Uterus (tissue), 4 donors: ENCODE data around the gene FMN2. TPM values are rescaled to one million over a fixed set of nuclear protein-coding genes. Genes with fewer than 3 reads are reported as not detected.

Experiments used
- small RNA-seq: library from RNA; depleted of rRNA; stranded (forward); fragments of <200 nt; gene quantifications from one replicate; pipeline ENCODE3, GENCODE V24; 2016
- total RNA-seq, 4 donors: library from RNA; depleted of rRNA in 3 of 4; stranded (reverse); fragments of >200 nt in 3 of 4; gene quantifications; one replicate each; pipeline versions ENCODE4 v1.1.0 to v1.2.4, GENCODE V29; 2014 to 2023
- donor health status: DM: yes; HTN: yes; CAD: no.

FMN2 gene
- total RNA-seq, 4 donors from 2014 or later, result 1.0 to 6.5 (median 2.3) TPM; not detected in 1

Small RNAs within 50 kb of the gene (small RNA-seq; reads per million reads assigned to genes)
- not detected for gene RF00019
